HG03060 (cell line): ENCODE measurements around the gene PAX8.
"Not testable (repeated sequence)": the region's sequence is repeated elsewhere in the genome, so short reads cannot be mapped to it uniquely, and the experiment has no call there.

ENCODE experiments used
- ATAC-seq: cut with Tn5 transposase; IDR thresholded peaks from one replicate; pipeline ENCODE4 v1.9.1; 2021; ENCODE audit warnings: low read depth, moderate number of reproducible peaks; ENCODE audit not compliant: unreplicated experiment

PAX8 gene

GRCh38 chr2:113297590-113297989 lies 18.9 kb upstream of the PAX8 start:
- not testable (repeated sequence) for ATAC-seq

- ATAC-seq = no peak
These were observed 12.5 kb upstream of the PAX8 start for GRCh38 chr2:113291191-113291590.

DNA sequence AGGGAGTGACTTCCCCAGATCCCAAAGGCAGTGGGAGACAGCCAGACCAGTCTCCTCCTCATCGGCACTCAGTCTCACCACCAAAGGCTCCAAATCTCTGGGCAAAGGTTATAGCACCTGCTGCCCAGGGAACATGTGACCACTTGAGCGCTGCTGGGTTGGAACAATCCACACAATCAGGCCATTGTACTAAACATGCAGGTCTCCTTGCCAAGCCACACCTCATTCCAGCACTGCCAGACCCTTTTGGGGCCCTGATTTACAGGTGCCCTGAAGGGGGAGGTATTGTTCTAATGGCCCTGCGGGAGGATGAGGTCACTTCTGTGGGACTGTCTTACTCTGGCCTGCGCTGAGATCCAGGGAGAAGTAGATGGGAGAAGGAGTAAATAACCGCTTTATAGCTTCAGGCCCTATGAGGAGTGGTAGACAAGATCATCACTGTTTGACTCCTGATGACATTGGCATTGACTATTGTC lies 10.0 kb upstream of the PAX8 start:
- not testable (repeated sequence) for ATAC-seq

- not testable (repeated sequence) for ATAC-seq
These were observed 9.5 kb upstream of the PAX8 start for GRCh38 chr2:113288117-113288673.

- no peak for ATAC-seq
These were observed 7.1 kb upstream of the PAX8 start for GRCh38 chr2:113285816-113286215.

DNA sequence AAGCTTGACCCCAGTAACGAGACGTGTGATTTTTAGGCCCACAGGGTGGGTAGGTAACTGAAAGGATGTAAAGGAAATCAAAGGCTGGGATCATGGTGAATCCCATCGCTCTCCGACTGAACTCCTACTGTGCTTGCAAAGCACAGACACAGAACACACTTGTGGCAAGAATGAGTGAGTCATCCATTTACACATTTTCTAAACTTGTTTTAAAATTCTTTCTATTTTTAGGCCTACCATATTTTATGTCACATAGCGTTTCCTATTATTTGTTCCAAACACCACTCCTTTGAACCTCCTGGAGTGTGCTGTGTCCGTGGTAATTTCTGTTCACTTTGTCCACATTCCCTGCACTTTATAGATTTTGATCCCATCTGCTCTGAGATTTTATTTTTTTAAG lies 6.3 kb upstream of the PAX8 start:
- ATAC-seq = not testable (repeated sequence)

DNA sequence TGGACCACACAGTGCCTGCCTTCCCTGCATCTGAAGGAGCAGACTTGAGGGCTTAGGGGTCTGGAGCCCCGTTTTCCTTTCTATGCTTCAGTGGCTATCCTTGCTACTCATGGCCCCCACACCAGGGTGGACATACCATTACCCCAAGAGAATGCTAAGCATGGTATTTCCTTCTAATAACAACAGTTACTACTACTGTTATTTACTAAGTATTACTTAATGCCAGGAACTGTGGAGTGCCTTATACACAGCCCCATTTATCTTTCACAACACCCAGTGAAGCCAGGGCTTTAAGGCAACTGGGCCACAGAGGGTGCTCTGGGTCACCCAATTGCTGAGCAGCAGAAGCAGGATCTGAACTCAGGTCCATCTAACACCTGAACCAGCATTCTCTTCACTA lies 5.8 kb upstream of the PAX8 start:
- ATAC-seq = no peak

GRCh38 chr2:113283704-113284284 lies 5.1 kb upstream of the PAX8 start:
- ATAC-seq = no peak

- ATAC-seq = no peak
These were observed 4.2 kb upstream of the PAX8 start for GRCh38 chr2:113282747-113283533.

DNA sequence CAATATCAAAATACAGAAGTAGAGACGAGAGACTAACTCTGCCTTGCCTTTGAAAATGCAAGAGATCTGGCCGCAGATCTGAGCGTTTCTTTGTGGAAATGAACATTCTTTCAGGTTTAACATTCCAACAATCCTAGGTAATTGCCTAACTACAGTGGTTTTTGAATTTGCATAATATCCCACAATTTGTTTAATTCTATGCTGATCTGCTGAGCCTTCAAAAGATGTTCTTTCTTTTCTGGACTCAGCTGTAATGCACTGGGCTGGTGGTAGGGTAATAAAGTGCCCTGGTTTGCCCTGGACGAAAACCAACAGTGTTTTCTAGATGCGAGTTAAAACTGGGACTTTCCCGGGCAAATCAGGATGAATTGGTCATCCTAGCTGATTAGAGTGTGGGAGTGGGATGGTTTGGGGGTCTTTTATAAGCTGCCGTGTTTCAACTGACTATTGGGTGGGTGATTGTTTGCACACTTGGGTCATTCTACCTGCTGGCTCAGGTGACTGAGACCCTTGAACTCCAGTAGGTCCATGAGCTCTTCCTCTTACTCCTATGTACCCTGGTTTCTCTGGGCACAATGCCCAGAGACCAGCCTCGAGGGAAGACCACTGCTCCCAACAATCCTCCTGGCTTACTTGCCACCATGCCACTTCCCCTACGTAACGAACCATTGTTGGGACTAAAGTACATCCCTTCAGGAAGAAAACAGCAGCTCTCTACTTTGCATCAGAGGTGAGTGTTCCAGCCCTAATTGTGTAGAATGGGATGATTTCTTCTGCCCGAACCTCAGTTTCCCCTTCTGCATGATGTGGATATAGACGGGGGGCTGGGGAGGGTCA lies 3.4 kb upstream of the PAX8 start:
- ATAC-seq = no peak

DNA sequence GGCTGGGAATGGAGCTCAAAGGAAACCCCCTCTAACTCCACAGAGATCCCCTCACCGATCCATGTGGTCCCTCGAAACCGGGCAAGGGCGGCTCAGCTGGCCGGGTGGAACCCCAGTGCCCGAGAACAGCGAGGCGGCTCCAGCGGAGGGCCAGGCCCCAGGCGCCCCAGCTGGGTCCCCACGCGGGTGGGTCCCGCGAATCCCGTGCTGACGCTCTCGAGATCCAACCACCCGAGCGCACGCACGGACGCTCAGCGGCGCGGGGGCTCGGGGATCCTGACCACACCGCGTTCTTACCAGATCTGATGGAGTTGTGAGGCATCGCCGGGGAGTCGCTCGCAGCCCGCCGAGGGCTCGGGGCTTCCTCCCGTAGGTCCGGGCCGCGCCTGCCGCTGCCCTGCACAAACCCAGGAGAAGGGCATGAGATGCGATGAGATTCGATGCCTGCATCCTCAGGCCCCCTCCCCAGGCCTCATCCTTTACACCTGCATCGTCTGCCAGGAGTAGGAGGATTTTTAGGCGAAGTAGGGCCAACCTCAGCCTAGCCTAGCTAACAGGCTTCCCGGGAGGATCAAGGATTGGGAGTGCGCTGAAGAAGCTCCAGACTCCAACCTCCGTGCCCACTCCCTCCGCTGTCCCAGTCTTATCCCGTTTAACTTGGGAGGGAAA lies 514 bp downstream of the PAX8 start:
- no peak for ATAC-seq

- ATAC-seq = no peak
These were observed 1.1 kb downstream of the PAX8 start for GRCh38 chr2:113277474-113278072.

DNA sequence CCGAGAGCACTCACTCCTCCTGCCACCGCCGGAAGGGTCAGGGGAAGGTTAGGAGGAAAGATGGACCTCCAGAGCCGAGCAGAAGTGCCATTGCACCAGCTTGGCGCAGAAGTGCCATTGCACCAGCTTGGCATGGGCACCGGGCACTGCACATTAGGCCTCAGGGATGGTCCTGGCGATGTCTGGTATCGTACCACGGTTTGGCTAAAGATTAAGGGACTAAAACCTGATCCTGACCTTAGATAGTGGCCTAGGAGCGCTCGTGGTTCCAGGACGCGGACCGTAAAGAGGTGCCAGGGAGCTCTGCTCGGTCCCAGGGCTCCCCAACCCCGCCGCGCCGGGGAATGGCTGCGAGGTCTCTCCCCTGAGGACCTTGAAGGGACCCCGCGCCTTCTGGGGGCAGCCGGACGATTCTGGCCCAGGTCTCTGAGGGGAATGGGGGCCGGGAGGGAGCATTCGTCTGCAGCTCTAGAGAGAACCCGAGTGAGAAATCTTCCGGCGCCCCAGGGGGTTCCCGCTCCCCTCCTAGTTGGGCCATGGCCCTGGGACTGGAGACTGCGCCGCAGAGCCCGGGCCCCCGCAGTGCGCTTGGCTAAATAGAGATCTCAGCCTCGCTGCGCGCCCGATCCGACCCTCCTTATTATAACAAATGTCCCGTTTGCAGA lies 1.8 kb downstream of the PAX8 start:
- no peak for ATAC-seq

DNA sequence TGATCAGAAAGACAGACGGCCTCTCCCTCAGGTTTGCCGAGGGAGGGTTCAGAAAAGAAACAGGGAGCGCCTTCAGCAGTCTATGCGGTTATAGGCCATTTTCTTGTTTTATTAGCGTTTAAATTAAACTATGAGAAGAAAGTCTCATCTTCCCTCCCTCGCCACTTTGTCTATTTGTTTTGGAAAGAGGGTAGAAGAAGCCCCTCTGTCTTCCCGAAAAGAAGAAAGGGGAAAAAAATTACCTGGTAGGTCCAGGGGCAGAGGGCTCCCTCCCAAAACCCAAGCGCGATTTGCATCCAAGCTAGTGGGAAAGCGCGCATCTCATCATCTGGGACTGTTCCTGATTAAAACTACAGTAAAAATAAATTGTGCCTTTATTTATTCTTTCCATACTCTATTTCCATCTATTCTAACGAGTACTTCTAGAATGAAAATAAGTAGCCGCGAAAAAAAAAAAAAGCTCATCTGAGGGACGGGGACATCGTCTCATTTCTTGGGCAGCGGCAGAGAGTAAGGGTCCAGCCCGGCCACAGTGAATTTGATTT lies 2.4 kb downstream of the PAX8 start:
- ATAC-seq = no peak

GRCh38 chr2:113275556-113276215 lies 3.0 kb downstream of the PAX8 start:
- ATAC-seq = no peak

GRCh38 chr2:113274432-113274831 lies 4.3 kb downstream of the PAX8 start:
- ATAC-seq = no peak

DNA sequence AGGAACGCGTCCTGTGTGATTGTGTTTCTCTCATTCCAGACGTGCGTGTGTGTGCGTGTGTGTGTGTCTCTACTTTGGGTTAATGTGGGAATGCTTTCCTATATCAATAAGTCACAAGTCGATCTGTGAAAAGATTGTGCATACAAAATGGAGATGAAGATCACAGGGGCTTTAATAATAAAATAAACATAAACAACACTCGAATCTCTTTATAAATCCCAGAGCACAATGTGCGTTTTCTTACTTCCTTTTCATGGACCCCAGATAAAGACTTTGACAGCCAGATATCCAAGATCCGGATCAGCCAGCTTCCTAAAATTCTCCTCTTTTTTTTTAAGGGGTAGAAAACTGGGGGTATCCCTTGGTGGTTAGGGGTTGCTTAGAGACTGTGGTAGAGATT lies 4.7 kb downstream of the PAX8 start:
- ATAC-seq = no peak

DNA sequence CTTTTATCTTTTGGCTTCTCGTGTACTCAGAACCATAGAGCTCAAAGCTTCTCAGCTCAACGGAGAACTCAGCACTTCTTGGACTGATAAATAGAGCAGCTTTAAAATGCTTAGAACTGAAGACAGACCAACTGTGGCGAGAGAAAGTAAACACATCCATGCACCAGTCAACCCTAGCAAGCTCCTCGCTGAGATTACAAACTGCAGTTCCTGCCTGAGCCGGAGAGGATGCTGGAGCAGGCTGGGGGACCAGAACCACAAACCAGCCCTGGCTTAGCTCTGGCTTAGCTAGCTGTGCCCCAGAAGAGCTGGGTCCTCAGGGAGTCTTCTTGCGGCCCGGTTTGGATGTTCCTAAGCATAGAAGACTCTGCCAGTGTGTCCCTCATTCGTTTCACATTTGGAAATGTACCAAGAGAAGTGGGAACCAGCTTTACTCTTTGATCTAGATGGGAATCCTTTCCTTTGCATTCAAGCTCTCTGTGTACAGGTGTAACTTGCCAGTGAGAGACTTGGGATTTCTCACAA lies 5.6 kb downstream of the PAX8 start:
- no peak for ATAC-seq
